Measurements from ENCODE around the gene HNRNPUL1. TPM values are rescaled to one million over a fixed set of nuclear protein-coding genes. Genes with fewer than 3 reads are reported as not detected.

The HNRNPUL1 gene
- total RNA-seq, 1 experiment from 2014 or later: 315 TPM

GRCh38 chr19:41238244-41238643 is 25.9 kb upstream of the HNRNPUL1 start:
- Histone ChIP-seq H3K79me2 (ENCODE audit: insufficient read depth, low read length) (no peaks in the 10 kb centered on the region; the same call in 1 of the 2 replicates), H2BK20ac (ENCODE audit: low read depth, low read length, poor library complexity, severe bottlenecking) (no peak overlapping the region), H4K20me1 (ENCODE audit: control insufficient read depth, insufficient read depth, insufficient read length) (no peaks in the 10 kb centered on the region), H4K5ac (ENCODE audit: insufficient read length, low read depth, low read length) (no peak overlapping the region), H3K9me3 (ENCODE audit: control insufficient read depth, low read depth, low read length) (no peaks in the 10 kb centered on the region), H2BK120ac (ENCODE audit: low read depth, low read length, poor library complexity, severe bottlenecking) (no peak overlapping the region), H4K8ac (replicated peaks; ENCODE audit: insufficient read length, low read depth, low read length) (no peak overlapping the region), H3K9ac (ENCODE audit: extremely low read depth, insufficient read length, low read length) (no peak overlapping the region), H3K56ac (ENCODE audit: insufficient read length, low read depth, low read length) (no peak overlapping the region), H3K79me1 (ENCODE audit: insufficient read depth, low read depth, low read length, poor library complexity, severe bottlenecking) (no peaks in the 10 kb centered on the region), H2AFZ (ENCODE audit: low read length) (no peak overlapping the region), H3K4me1 (ENCODE audit: insufficient read depth, low read length) (no peaks in the 10 kb centered on the region), H3K27me3 (ENCODE audit: insufficient read depth, low read length) (0 out of 2 replicates have a peak, but pooled peaks cover 3% of the 10 kb centered on the region), H3K18ac (ENCODE audit: insufficient read length, low read depth, low read length) (no peak overlapping the region), H2AK5ac (ENCODE audit: insufficient read length, low read length) (no peak overlapping the region), H3K4me2 (ENCODE audit: insufficient read depth, insufficient read length, low read length) (no peak overlapping the region), H3K23me2 (ENCODE audit: insufficient read length, low read depth, low read length, poor library complexity, severe bottlenecking) (no peaks in the 10 kb centered on the region), H3K23ac (ENCODE audit: insufficient read length, low read depth, low read length) (no peak overlapping the region), H3K14ac (ENCODE audit: insufficient read depth, low read length) (no peak overlapping the region), H3T11ph (ENCODE audit: low read length) (no peak overlapping the region), H2BK12ac (ENCODE audit: insufficient read length, low read depth, low read length) (no peak overlapping the region), H4K91ac (ENCODE audit: insufficient read length, low read depth, low read length) (no peak overlapping the region), H3K4ac (ENCODE audit: low read depth, low read length) (no peak overlapping the region), H2BK15ac (ENCODE audit: low read depth, low read length) (no peak overlapping the region), H2BK5ac (ENCODE audit: insufficient read length, low read length) (no peak overlapping the region), H3K27ac (ENCODE audit: insufficient read length, low read depth, low read length) (no peak overlapping the region)
- no peak for TF ChIP-seq CTCF (conservative IDR thresholded peaks at IDR 0.05)
- H3K4me3 Mint-ChIP-seq: no peak overlapping the region
- no CpG with 5 or more reads among the region's 10 CpGs for WGBS (ENCODE audit: extremely low coverage, insufficient read length, low lambda C conversion rate)
- peak overlapping the region in 1 of 3 experiments; percentile 84; a peak in 1 of 7 replicates for H3K27ac Mint-ChIP-seq
- no peaks in the 10 kb centered on the region for H3K27me3 Mint-ChIP-seq (ENCODE audit: low read depth)
- no peak for DNase-seq
- no peaks in the 10 kb centered on the region for H3K4me1 Mint-ChIP-seq
- H3K36me3 Mint-ChIP-seq (ENCODE audit: insufficient read depth in 1 of 3, low read depth in 3 of 3): peaks cover 0 to 16% (median 0%) of the 10 kb centered on the region in 3 experiments; a peak in 5 of 7 replicates
- no peaks in the 10 kb centered on the region for H3K9me3 Mint-ChIP-seq

Data from H9 (cell line).